ENCODE results near the gene IL15.

- TF ChIP-seq CTCF (IDR thresholded peaks at IDR 0.05) (no peak), POLR2A (IDR thresholded peaks at IDR 0.05) (no peak)
Measured at GRCh38 chr4:141668200-141668910, 32.0 kb downstream of the IL15 start.
